Parathyroid adenoma (tissue), 2 donors: ENCODE measurements around the gene ITGB5.

Experiments
- H2AFZ ChIP-seq: fragments of 300-600 bp; sonication (generic); one replicate; pipeline ENCODE4 v1.7.0; 2017; ENCODE audit warnings: antibody characterized with exemption, mild to moderate bottlenecking
- H3K27ac ChIP-seq: fragments of 300-600 bp; sonication (generic); one replicate; pipeline ENCODE4 v1.7.0; 2017
- H3K27me3 ChIP-seq: fragments of 300-600 bp; sonication (generic); one replicate; pipeline ENCODE4 v1.7.0; 2017; ENCODE audit warnings: low read length; ENCODE audit not compliant: control insufficient read depth, insufficient read depth
- H3K36me3 ChIP-seq: fragments of 300-600 bp; sonication (generic); one replicate; pipeline ENCODE4 v1.7.0; 2017; ENCODE audit warnings: low read length; ENCODE audit not compliant: control insufficient read depth, insufficient read depth
- H3K4me1 ChIP-seq: fragments of 300-600 bp; sonication (generic); one replicate; pipeline ENCODE4 v1.7.0; 2017; ENCODE audit warnings: control low read depth
- H3K4me2 ChIP-seq: fragments of 300-600 bp; sonication (generic); one replicate; pipeline ENCODE4 v1.7.0; 2017; ENCODE audit warnings: low read length
- H3K4me3 ChIP-seq: fragments of 300-600 bp; sonication (generic); one replicate; pipeline ENCODE4 v1.7.0; 2017; ENCODE audit warnings: low read depth, low read length
- H3K79me2 ChIP-seq: fragments of 300-600 bp; sonication (generic); one replicate; pipeline ENCODE4 v1.7.0; 2017; ENCODE audit warnings: control low read depth
- H3K9ac ChIP-seq: fragments of 300-600 bp; sonication (generic); one replicate; pipeline ENCODE4 v1.7.0; 2017; ENCODE audit warnings: mild to moderate bottlenecking
- H3K9me3 ChIP-seq: fragments of 300-600 bp; sonication (generic); one replicate; pipeline ENCODE4 v1.7.0; 2017; ENCODE audit warnings: low read length; ENCODE audit not compliant: control insufficient read depth
- CTCF ChIP-seq: fragments of 300-600 bp; sonication (generic); IDR thresholded peaks from one replicate; pipeline ENCODE4 v1.7.0; 2017; ENCODE audit warnings: antibody characterized with exemption, mild to moderate bottlenecking
- donor health status: primary hyperparathyroidism.

ITGB5 gene

GRCh38 chr3:124769462-124769861 is 117.7 kb downstream of the ITGB5 start:
- H3K4me1 ChIP-seq: peaks cover 40% of the 10 kb centered on the region
- H3K27ac ChIP-seq: no peak overlapping the region
- no peak overlapping the region for H3K4me2 ChIP-seq
- no peak for TF ChIP-seq CTCF
- no peak overlapping the region for H3K9ac ChIP-seq
- H3K9me3 ChIP-seq: no peaks in the 10 kb centered on the region
- no peaks in the 10 kb centered on the region for H3K79me2 ChIP-seq
- H3K4me3 ChIP-seq: no peak overlapping the region
- H3K36me3 ChIP-seq: no peaks in the 10 kb centered on the region
- no peaks in the 10 kb centered on the region for H3K27me3 ChIP-seq
- no peak overlapping the region for H2AFZ ChIP-seq

GRCh38 chr3:124768812-124769211 is 118.4 kb downstream of the ITGB5 start:
- Histone ChIP-seq H3K36me3 (no peaks in the 10 kb centered on the region), H3K27ac (no peak overlapping the region), H3K4me1 (peaks cover 35% of the 10 kb centered on the region)

GRCh38 chr3:124767691-124768090 is 119.5 kb downstream of the ITGB5 start:
- H3K4me1 ChIP-seq: peaks cover 24% of the 10 kb centered on the region
- no peak for TF ChIP-seq CTCF
- H3K4me2 ChIP-seq: no peak overlapping the region
- H3K27me3 ChIP-seq: no peaks in the 10 kb centered on the region
- no peak overlapping the region for H3K4me3 ChIP-seq
- H3K9me3 ChIP-seq: no peaks in the 10 kb centered on the region
- H2AFZ ChIP-seq: no peak overlapping the region
- no peaks in the 10 kb centered on the region for H3K79me2 ChIP-seq
- H3K36me3 ChIP-seq: no peaks in the 10 kb centered on the region
- H3K9ac ChIP-seq: no peak overlapping the region
- H3K27ac ChIP-seq: no peak overlapping the region

More at GRCh38 chr3:124768812-124769211, 118.4 kb downstream of the ITGB5 start:
- Histone ChIP-seq H3K9ac (no peak overlapping the region), H3K27me3 (no peaks in the 10 kb centered on the region), H3K4me3 (no peak overlapping the region), H2AFZ (no peak overlapping the region), H3K4me2 (no peak overlapping the region), H3K79me2 (no peaks in the 10 kb centered on the region), H3K9me3 (no peaks in the 10 kb centered on the region)
- TF ChIP-seq CTCF: peak; percentile 41

GRCh38 chr3:124767264-124767663 is 119.9 kb downstream of the ITGB5 start:
- H3K36me3 ChIP-seq: no peaks in the 10 kb centered on the region
- H3K4me1 ChIP-seq: peaks cover 20% of the 10 kb centered on the region
- H2AFZ ChIP-seq: no peak overlapping the region
- no peak for TF ChIP-seq CTCF
- no peaks in the 10 kb centered on the region for H3K9me3 ChIP-seq
- no peak overlapping the region for H3K9ac ChIP-seq
- no peaks in the 10 kb centered on the region for H3K27me3 ChIP-seq
- H3K4me2 ChIP-seq: no peak overlapping the region
- no peaks in the 10 kb centered on the region for H3K79me2 ChIP-seq
- no peak overlapping the region for H3K27ac ChIP-seq
- H3K4me3 ChIP-seq: no peak overlapping the region
